ENCODE results near the gene FFAR4.
"Not testable (repeated sequence)": the region's sequence is repeated elsewhere in the genome, so short reads cannot be mapped to it uniquely, and the experiment has no call there.

The FFAR4 gene

GRCh38 chr10:93566435-93567276 lies at the start of gene FFAR4:
Gene FFAR4, plus strand, starts transcription at chr10:93566665. Its CDS starts 56 bp downstream, at chr10:93566721.
- no peak for DNase-seq (ENCODE audit: low read depth)

- no peak for DNase-seq (ENCODE audit: low read depth)
These were observed 47.9 kb upstream of the FFAR4 start for GRCh38 chr10:93518531-93518930.

- no peak for DNase-seq (ENCODE audit: low read depth)
These were observed 31.2 kb upstream of the FFAR4 start for GRCh38 chr10:93535293-93535692.

GRCh38 chr10:93540871-93541270 lies 25.6 kb upstream of the FFAR4 start:
- DNase-seq (ENCODE audit: low read depth): not testable (repeated sequence)

GRCh38 chr10:93541402-93542357 lies 24.8 kb upstream of the FFAR4 start:
- no peak for DNase-seq (ENCODE audit: low read depth)

- no peak for DNase-seq (ENCODE audit: low read depth)
These were observed 24.1 kb upstream of the FFAR4 start for GRCh38 chr10:93542358-93542791.

- DNase-seq (ENCODE audit: low read depth): not testable (repeated sequence)
These were observed 19.5 kb upstream of the FFAR4 start for GRCh38 chr10:93546995-93547394.

GRCh38 chr10:93547522-93547921 lies 18.9 kb upstream of the FFAR4 start:
- no peak for DNase-seq (ENCODE audit: low read depth)

- DNase-seq (ENCODE audit: low read depth): no peak
These were observed 17.9 kb upstream of the FFAR4 start for GRCh38 chr10:93548376-93549071.

GRCh38 chr10:93550606-93551005 lies 15.9 kb upstream of the FFAR4 start:
- no peak for DNase-seq (ENCODE audit: low read depth)

- DNase-seq (ENCODE audit: low read depth): no peak
These were observed 13.7 kb upstream of the FFAR4 start for GRCh38 chr10:93552780-93553179.

- DNase-seq (ENCODE audit: low read depth): no peak
These were observed 12.8 kb upstream of the FFAR4 start for GRCh38 chr10:93553482-93554315.

GRCh38 chr10:93554316-93554663 lies 12.2 kb upstream of the FFAR4 start:
- DNase-seq (ENCODE audit: low read depth): no peak

- peak; percentile 10 for DNase-seq (ENCODE audit: low read depth)
These were observed 11.6 kb upstream of the FFAR4 start for GRCh38 chr10:93554760-93555432.

- no peak for DNase-seq (ENCODE audit: low read depth)
These were observed 7.0 kb upstream of the FFAR4 start for GRCh38 chr10:93559490-93559889.

GRCh38 chr10:93560541-93560940 lies 5.9 kb upstream of the FFAR4 start:
- no peak for DNase-seq (ENCODE audit: low read depth)

- no peak for DNase-seq (ENCODE audit: low read depth)
These were observed 1.0 kb upstream of the FFAR4 start for GRCh38 chr10:93565446-93565845.

- DNase-seq (ENCODE audit: low read depth): no peak
These were observed 1.0 kb downstream of the FFAR4 start for GRCh38 chr10:93567277-93568104.

- DNase-seq (ENCODE audit: low read depth): no peak
These were observed 1.6 kb downstream of the FFAR4 start for GRCh38 chr10:93568105-93568390.

- DNase-seq (ENCODE audit: low read depth): no peak
These were observed 3.9 kb downstream of the FFAR4 start for GRCh38 chr10:93570383-93570782.

Data from stimulated activated CD4-positive, alpha-beta T cell treated with anti-CD3 and anti-CD28 coated beads, Interleukin-2, amount 100 ng/mL, for 4 hours (primary cell).